ENCODE data around the gene KRT80.
A peak's percentile ranks its signal among the peaks of the same experiment; 100 is the strongest.

KRT80 gene

DNA sequence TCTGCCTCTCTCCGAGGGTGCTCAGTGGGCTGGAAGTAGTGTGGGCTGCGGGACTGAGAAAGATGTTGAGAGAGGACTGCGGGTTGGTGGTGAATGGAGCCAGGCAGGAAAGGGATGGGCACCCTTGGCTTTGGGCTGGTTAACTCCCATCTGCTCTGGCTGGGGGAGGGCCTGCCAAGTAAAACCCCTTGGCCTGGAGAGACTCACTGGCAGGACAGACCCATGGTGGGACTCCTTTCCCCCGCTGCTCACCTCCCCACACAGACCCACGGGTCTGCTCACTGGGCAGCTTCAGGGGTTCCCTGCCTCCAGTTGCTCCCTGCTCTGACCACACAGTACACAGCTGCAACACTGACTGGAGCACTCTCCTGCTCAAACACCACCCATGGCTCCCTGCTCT lies 54.1 kb downstream of the KRT80 start:
- no peak for TF ChIP-seq CTCF (IDR thresholded peaks at IDR 0.05; ENCODE audit: extremely low read depth, insufficient read depth, missing control alignments)
- in situ Hi-C loops (cut with MboI; ENCODE audit: low pct_unique_long_range_greater_than_20kb, low sequenced_read_pairs, unreplicated experiment) = no loop called here

GRCh38 chr12:52132754-52133161 lies 59.1 kb downstream of the KRT80 start:
- in situ Hi-C loops (cut with MboI; ENCODE audit: low pct_unique_long_range_greater_than_20kb, low sequenced_read_pairs, unreplicated experiment) = no loop called here
- DNase-seq (ENCODE audit: low spot score) = no peak
- TF ChIP-seq CTCF (IDR thresholded peaks at IDR 0.05; ENCODE audit: extremely low read depth, insufficient read depth, missing control alignments) = no peak

More for the DNA sequence above, 54.1 kb downstream of the KRT80 start:
- DNase-seq (ENCODE audit: low spot score) = no peak

DNA sequence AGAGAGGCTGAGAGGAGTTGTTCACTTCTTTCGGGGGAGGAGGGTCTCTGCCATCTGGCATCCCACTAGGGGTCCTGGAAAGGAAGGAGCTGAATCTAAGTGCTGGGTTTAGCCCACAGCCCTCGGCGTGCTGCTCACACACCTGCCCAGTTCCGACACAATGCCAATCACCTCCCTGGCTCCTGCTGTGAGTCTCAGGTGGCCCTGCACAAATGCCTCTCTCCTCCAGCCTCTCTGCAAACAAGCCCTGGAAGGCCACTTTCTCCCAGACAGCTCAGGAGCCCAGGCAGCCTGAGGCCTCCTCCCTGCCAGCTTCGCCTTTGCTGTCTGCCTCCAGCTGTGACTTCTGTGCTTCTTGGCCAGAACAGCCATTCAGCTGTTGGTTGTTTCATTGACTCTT lies 61.1 kb downstream of the KRT80 start:
- in situ Hi-C loops (cut with MboI; ENCODE audit: low pct_unique_long_range_greater_than_20kb, low sequenced_read_pairs, unreplicated experiment) = no loop called here
- DNase-seq (ENCODE audit: low spot score) = no peak

DNA sequence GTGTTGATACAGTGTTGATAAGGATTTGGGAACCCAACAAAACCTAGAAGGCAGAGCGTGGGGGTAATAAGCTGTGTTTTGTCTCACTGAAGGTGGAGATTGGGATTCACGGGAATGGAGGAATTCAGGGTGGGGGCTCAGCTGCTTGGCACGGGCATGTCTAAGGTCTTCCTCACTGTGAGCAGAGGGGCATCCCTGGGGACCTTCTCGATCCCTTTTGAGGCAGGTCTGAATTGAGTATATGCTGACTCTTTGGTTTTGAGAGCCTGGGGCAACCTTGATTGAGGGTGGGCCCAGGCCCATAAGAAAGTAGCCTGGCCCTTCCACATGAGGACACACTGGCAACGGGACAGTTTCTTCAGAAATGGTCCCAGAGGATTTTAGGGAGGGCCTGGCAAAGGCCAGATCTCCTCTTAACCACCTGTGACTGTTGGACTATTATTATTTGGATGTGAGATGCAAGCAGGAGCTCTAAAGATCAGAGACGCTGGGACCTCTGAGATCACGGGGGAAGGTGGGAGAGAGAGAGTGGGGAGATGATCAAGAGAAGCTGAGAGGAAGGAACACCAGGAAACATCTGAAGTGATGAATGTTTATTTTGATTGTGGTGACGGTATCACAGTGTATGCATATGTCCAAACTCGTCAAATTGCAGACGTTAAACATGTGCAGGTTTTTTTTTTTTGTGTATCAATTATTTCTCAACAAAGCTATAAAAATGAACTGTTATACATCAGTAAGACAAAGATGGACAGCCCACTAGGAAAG lies 63.9 kb downstream of the KRT80 start:
- DNase-seq (ENCODE audit: low spot score) = peak; percentile 3
- in situ Hi-C loops (cut with MboI; ENCODE audit: low pct_unique_long_range_greater_than_20kb, low sequenced_read_pairs, unreplicated experiment) = loop anchor here (10.0 kb wide), 1 partner anchor 103 kb away; no protein-coding TSS in a partner anchor
- TF ChIP-seq CTCF (IDR thresholded peaks at IDR 0.05; ENCODE audit: extremely low read depth, insufficient read depth, missing control alignments) = no peak

More for the DNA sequence above, 61.1 kb downstream of the KRT80 start:
- TF ChIP-seq CTCF (IDR thresholded peaks at IDR 0.05; ENCODE audit: extremely low read depth, insufficient read depth, missing control alignments) = no peak

- peak; percentile 4 for DNase-seq (ENCODE audit: low spot score)
- no peak for TF ChIP-seq CTCF (IDR thresholded peaks at IDR 0.05; ENCODE audit: extremely low read depth, insufficient read depth, missing control alignments)
- in situ Hi-C loops (cut with MboI; ENCODE audit: low pct_unique_long_range_greater_than_20kb, low sequenced_read_pairs, unreplicated experiment) = loop anchor here (10.0 kb wide), 1 partner anchor 102 kb away; no protein-coding TSS in a partner anchor
These were observed 64.9 kb downstream of the KRT80 start for GRCh38 chr12:52126605-52127578.

DNA sequence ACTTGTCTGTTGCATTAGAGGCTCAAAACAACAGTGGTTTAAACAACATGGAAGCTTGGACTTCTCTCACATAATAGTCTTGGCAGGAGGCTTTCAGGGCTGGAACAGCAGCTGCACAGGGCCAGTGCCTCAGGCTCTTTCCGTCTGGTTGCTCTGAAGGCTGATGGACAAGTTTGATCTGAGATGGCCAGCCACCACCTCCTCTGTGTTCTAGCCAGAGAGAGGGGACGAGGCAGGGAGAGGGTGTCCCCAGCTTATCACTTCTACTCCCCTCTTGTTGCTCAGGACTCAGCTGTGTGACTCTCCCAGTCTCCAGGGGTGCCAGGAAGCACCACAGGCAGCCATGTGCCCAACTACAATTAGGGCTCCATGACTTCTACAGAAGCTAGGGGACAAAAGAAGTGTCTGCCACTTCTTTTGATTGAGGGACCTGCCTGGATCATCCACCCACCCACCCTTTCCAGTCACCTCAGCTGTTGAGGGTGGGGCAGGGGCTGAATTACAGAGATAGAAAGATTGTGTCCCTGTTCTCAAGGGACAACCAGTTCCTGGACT lies 65.7 kb downstream of the KRT80 start:
- DNase-seq (ENCODE audit: low spot score) = peak; percentile 6
- in situ Hi-C loops (cut with MboI; ENCODE audit: low pct_unique_long_range_greater_than_20kb, low sequenced_read_pairs, unreplicated experiment) = loop anchor here (10.0 kb wide), 1 partner anchor 101 kb away; no protein-coding TSS in a partner anchor
- no peak for TF ChIP-seq CTCF (IDR thresholded peaks at IDR 0.05; ENCODE audit: extremely low read depth, insufficient read depth, missing control alignments)

Measured in GM13977 (cell line).